ENCODE results near the gene HACD3. TPM values are rescaled to one million over a fixed set of nuclear protein-coding genes. Genes with fewer than 3 reads are reported as not detected.

HACD3 gene
- total and polyA plus RNA-seq, 9 of the 15 experiments (the other 6 are each of a cell fraction or from before 2014, with no cell fraction given) = 48.1 to 117 (median 72.8) TPM

DNA sequence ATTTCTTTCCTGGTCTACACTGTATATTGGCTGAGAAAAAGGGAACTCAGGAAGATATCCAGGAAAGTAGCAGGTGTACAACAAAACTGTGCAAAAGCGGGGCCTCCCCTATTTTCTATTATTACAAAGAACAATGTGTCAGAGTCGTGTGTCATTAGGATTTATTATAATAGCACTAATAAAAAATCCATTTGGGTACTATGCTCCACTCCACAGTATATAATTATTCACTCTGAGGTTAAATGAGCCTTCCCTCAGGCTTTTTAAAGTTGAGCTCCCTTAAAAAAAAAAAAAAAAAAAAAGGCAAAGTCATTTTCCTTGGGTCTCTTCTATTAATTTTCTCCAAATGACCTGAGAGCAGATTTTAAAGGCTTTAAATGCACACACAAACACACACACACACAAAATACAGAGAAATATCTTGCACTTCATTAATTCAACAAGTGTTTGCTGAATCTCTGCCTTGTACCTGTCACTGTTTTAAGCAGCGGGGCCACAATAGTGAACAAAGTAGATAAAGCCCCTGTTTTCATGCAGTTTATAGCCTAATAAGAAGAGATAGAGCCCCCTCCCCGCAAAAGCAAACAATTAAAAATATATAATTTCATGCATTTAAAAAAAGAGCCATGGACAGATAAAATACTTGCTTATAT lies 11.5 kb upstream of the HACD3 start:
- in situ Hi-C loops (cut with MboI) (no loop called here), intact Hi-C loops (cut with micrococcal nuclease) (no loop called here)
- Histone ChIP-seq H2AFZ (ENCODE audit: low read depth, low read length) (peak overlapping the region; percentile 58; the same call in 1 of the 2 replicates), H3K4me1 (replicated peaks in 1 of 2; ENCODE audit: control insufficient read depth in 2 of 2, insufficient read depth in 2 of 2, low read length in 2 of 2) (peaks cover 6 to 13% of the 10 kb centered on the region in 2 experiments; a peak in 4 of 5 replicates), H3K4me3 (no peak overlapping the region), H3K79me2 (ENCODE audit: control insufficient read depth, insufficient read depth, low read length) (peaks cover 34% of the 10 kb centered on the region), H3K9me1 (ENCODE audit: control insufficient read depth, insufficient read depth, low read length) (no peaks in the 10 kb centered on the region), H3K36me3 (ENCODE audit: control insufficient read depth, insufficient read depth, low read length) (peaks cover 17% of the 10 kb centered on the region; the same call in 2 of the 3 replicates), H3K9ac (ENCODE audit: insufficient read depth in 1 of 2, low read depth in 2 of 2, low read length in 2 of 2) (no peak overlapping the region), H4K20me1 (replicated peaks; ENCODE audit: control insufficient read depth, insufficient read depth, low read length) (0 out of 2 replicates have a peak, but pooled peaks cover 6% of the 10 kb centered on the region), H3K27me3 (ENCODE audit: control insufficient read depth in 2 of 2, insufficient read depth in 2 of 2, low read length in 2 of 2) (no peaks in the 10 kb centered on the region), H3K27ac (ENCODE audit: extremely low read depth, low read depth, low read length) (no peak overlapping the region), H3K4me2 (ENCODE audit: insufficient read depth, low read length) (no peak overlapping the region), H3K9me3 (replicated peaks; ENCODE audit: control insufficient read depth, insufficient read depth, low read depth, low read length) (no peaks in the 10 kb centered on the region)
- ATAC-seq (no peak), FAIRE-seq (no peak), DNase-seq (ENCODE audit: extremely low read depth in 1 of 4, low spot score in 3 of 4) (no peak)
- ChIA-PET POLR2A (interaction anchor here (0.6 to 1.1 kb wide), 2 partner anchors 214 to 284 kb away, joined by 3 read pairs; partner anchors contain the start of gene RNU5B-1), CTCF (ENCODE audit: low intra/inter-chr PET ratio) (interaction anchor here (0.5 kb wide), 1 partner anchor 1862 kb away, joined by 3 read pairs; no protein-coding TSS in a partner anchor)
- no TSS peak for BruUV-seq (replicated peaks)
- 61% methylated on average over 4 of the region's 4 CpGs for WGBS (ENCODE audit: insufficient coverage, low coverage, missing lambda C conversion rate)
- TF ChIP-seq ZNF3 (CRISPR knock-in tag; IDR thresholded peaks at IDR 0.05) (no peak), STAT5B (CRISPR knock-in tag; IDR thresholded peaks at IDR 0.05) (no peak), MAFG (tag; conservative IDR thresholded peaks at IDR 0.05) (no peak), HEY1 (CRISPR knock-in tag; IDR thresholded peaks at IDR 0.05; ENCODE audit: borderline replicate concordance) (no peak), GTF2A2 (tag; IDR thresholded peaks at IDR 0.05) (no peak), CBX1 (IDR thresholded peaks at IDR 0.05; ENCODE audit: low read depth) (no peak)
- TF ChIP-seq, protein P1, sequence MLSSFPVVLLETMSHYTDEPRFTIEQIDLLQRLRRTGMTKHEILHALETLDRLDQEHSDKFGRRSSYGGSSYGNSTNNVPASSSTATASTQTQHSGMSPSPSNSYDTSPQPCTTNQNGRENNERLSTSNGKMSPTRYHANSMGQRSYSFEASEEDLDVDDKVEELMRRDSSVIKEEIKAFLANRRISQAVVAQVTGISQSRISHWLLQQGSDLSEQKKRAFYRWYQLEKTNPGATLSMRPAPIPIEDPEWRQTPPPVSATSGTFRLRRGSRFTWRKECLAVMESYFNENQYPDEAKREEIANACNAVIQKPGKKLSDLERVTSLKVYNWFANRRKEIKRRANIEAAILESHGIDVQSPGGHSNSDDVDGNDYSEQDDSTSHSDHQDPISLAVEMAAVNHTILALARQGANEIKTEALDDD (IDR thresholded peaks at IDR 0.05) = no peak
- TF ChIP-seq, protein P2, sequence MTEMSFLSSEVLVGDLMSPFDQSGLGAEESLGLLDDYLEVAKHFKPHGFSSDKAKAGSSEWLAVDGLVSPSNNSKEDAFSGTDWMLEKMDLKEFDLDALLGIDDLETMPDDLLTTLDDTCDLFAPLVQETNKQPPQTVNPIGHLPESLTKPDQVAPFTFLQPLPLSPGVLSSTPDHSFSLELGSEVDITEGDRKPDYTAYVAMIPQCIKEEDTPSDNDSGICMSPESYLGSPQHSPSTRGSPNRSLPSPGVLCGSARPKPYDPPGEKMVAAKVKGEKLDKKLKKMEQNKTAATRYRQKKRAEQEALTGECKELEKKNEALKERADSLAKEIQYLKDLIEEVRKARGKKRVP (CRISPR knock-in tag; IDR thresholded peaks at IDR 0.05) = no peak
- TF ChIP-seq, protein P3, sequence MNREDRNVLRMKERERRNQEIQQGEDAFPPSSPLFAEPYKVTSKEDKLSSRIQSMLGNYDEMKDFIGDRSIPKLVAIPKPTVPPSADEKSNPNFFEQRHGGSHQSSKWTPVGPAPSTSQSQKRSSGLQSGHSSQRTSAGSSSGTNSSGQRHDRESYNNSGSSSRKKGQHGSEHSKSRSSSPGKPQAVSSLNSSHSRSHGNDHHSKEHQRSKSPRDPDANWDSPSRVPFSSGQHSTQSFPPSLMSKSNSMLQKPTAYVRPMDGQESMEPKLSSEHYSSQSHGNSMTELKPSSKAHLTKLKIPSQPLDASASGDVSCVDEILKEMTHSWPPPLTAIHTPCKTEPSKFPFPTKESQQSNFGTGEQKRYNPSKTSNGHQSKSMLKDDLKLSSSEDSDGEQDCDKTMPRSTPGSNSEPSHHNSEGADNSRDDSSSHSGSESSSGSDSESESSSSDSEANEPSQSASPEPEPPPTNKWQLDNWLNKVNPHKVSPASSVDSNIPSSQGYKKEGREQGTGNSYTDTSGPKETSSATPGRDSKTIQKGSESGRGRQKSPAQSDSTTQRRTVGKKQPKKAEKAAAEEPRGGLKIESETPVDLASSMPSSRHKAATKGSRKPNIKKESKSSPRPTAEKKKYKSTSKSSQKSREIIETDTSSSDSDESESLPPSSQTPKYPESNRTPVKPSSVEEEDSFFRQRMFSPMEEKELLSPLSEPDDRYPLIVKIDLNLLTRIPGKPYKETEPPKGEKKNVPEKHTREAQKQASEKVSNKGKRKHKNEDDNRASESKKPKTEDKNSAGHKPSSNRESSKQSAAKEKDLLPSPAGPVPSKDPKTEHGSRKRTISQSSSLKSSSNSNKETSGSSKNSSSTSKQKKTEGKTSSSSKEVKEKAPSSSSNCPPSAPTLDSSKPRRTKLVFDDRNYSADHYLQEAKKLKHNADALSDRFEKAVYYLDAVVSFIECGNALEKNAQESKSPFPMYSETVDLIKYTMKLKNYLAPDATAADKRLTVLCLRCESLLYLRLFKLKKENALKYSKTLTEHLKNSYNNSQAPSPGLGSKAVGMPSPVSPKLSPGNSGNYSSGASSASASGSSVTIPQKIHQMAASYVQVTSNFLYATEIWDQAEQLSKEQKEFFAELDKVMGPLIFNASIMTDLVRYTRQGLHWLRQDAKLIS (CRISPR knock-in tag; IDR thresholded peaks at IDR 0.05) = no peak

All from K562 (cell line).